Non-pigmented ciliary epithelial cell (primary cell): ENCODE measurements around the gene FTO.
A peak's percentile ranks its signal among the peaks of the same experiment; 100 is the strongest.
"Not testable (repeated sequence)": the region's sequence is repeated elsewhere in the genome, so short reads cannot be mapped to it uniquely, and the experiment has no call there.

Experiments used
- DNase-seq: peaks from one replicate; pipeline ENCODE4 v3.0.0-alpha.2; 2010; ENCODE audit warnings: low read depth

FTO gene

DNA sequence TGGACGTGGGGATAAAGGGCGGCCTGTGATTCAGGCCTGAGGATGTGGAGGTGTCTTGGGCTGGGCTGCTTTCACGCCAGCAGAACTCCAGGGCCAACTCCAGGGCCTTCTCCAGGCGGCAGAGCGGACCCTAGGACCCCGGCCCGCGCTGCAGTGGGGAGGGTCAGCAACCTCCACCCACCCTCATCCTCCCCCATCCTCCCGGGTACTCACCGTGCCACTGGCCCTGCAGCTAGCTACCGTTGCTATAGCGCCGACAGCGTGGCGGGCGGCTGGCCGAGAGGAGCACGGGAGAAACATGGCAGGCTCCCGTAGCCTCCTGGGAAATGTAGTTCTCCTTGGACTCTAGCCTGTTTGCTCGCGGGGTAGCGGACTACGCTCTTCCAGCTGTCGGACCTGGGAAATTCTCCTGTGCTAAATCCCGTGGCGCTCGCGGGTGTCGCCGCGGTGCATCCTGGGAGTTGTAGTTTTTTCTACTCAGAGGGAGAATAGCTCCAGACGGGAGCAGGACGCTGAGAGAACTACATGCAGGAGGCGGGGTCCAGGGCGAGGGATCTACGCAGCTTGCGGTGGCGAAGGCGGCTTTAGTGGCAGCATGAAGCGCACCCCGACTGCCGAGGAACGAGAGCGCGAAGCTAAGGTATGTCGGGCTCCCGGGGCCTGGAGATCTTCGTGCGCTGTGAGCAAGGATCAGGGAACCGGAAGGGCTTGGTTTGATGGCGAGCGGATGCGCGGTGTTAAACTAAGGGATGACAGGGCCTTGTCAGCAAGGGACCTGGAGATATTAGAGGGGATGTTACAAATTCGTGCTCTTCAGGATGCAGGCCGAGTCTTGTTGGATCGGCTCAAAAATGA lies at the start of gene FTO, which contains the start of gene RPGRIP1L:
Gene FTO (plus strand): TSS at position 567 of the 855 bp plus-strand sequence.
Gene RPGRIP1L (minus strand): TSS at position 270 of the 855 bp plus-strand sequence. CDS start 3,136 bp downstream, outside the sequence.
- DNase-seq = peak; percentile 98

DNA sequence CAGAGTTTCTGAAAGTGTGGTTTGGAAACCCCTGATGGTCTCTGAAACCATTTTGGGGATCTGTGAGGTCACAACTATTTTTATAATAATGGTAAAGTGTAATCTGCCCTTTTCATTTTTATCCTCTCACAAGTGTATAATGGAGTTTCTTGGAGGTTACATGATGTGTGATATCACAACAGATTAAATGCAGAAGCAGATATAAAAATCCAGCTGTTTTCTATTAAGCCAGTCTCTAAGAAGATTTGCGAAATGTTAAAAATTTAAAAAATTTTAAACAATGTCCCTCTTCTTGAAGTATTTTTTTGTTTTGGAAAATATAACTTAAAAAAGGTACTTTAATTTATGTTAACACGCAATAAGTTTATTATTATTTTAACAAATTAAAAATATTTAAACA lies 49.0 kb upstream of the FTO start:
- no peak for DNase-seq

DNA sequence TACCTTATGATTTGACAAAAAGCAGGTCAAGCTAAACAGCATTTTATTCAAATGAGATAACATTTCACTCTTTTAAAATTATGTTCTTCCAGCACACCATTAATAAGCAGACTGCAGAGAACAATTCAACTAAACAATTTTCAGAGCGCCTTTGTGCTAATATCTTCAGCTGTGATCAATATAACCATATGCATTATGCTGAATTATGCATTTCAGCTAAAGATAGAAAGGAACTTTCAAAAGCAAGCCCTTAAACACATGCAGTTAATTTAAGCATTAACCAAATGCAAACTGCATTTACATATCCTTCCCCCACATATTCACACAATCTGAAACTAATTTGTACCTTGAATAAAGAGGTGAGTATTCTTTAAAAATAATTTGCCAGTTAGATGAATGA lies 41.9 kb upstream of the FTO start:
- no peak for DNase-seq

DNA sequence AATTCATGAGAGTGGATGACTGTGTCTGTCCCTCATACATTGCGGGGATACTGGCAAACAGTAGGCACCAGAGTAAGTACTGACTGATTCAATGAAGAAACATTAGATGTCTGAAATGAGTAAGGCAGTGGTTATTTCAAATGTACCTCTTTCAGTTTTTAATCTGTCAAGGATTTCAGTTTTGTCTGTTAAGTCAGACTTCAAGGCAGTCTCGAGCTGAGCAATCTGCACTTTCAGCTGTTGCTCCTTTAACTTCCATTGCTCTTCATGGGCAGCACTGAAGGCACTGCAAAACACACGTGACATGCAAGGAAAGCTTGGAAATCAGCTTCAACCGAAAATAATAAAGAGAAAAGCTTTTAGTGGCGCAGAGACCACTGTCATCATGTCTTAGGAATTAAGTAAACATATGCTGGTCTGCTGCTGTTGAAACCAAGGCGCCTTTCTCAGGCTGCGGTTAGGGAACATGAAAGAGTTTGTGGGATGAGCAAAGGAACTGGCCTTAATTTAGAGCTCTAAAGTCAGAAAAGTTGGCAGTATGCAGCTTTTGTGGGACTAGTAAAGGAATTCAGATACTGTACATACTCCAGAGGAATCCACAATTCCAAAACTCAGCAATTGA lies 39.1 kb upstream of the FTO start:
- DNase-seq = peak; percentile 72

DNA sequence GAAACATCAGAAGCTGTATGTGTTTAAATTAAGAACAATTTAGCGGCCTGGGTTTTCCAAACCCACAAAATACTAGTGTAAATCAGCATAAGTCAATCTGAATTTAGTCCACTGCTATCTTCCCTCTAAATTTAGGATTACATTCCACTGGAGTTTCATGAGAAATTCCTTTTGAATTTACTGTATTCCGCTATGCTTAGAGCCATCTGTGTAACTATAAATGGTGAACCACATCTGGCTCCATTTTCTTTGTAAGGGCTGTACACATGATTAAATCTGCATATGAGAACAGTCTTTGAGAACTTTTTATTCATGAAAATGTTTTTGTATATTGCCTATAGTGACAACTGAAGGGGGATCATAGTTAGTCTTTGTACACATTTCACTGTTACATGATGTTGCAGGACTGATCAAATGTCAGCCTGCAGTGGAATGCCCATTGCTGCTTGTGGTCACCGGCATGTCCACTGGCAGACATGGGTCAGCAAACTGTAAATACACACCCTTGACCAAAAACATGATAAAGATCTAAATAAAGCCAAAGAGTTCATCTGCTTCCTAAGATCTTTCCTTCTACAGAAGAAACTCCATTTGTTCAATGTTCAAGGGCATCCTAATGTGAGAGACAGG lies 37.1 kb upstream of the FTO start:
- no peak for DNase-seq

DNA sequence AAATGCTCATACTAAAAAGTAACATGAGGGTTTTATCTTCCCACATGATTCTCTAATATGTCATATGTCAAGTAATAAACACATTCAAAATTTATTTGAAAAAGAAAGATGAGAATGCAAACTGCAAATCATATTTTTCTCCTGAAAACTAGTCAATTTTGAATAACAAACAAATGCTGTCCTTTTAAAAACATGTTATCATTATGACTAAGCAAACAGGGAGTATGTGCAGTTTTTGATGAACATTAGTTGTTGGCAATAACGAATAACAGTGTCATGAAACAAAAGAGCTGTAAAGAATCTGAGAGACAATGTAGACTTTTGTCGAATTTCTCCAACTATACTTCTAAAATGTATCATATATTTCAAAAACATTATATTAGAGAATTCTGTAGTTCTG lies 35.1 kb upstream of the FTO start:
- no peak for DNase-seq

DNA sequence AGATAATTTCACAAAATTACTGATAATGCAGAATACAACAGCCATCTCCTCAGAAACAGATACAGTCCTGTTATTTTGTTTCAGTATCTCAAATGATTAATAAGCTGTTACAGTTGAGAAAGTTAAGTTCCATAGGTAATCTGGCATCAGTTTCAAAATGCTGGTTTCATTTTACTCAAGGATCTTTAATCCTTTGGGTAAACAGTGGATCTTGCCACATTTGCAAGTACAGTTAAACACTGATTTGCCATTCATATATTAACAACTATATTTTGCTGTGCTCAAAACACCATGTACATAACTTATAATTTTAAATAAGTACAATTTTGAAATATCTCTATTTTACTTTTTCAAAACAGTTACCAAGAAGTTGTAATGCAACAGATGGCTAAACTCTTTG lies 31.5 kb upstream of the FTO start:
- no peak for DNase-seq

DNA sequence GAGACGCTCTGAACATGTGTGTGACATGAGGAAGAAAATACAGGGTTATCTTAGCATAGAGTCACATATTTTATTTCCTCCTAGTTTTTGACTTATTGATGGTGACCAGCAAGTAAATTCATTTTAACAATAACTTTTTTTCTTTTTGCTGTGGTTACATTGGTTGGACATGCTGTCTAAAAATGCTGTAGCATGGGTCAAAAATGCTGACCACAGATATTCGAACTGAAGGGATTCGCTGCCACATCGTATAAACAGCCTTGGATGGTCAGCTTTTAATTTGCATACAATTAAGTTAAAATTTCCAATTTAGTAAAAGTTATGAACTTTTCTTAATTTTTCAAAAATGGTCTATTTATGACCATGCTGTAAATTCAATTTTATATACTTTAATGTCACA lies 30.8 kb upstream of the FTO start:
- no peak for DNase-seq

DNA sequence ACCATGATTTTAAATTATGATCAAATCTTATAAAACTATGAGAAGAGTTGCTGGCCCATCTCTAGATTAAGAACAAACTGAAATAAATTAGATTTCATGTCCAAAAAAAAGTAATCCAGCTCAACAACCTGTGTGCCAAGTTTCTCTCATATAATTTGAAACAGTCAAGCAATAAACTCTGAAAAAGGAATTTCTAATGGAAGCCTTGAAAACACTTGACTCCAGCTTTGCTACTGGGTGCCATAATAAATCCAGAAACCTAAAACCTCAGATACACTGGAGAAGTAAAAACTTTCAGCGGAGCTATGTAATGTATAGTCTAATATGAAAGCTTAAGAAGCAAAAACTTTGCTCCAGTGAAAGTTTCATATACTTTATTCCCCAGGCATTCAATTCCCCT lies 25.8 kb upstream of the FTO start:
- DNase-seq = no peak

DNA sequence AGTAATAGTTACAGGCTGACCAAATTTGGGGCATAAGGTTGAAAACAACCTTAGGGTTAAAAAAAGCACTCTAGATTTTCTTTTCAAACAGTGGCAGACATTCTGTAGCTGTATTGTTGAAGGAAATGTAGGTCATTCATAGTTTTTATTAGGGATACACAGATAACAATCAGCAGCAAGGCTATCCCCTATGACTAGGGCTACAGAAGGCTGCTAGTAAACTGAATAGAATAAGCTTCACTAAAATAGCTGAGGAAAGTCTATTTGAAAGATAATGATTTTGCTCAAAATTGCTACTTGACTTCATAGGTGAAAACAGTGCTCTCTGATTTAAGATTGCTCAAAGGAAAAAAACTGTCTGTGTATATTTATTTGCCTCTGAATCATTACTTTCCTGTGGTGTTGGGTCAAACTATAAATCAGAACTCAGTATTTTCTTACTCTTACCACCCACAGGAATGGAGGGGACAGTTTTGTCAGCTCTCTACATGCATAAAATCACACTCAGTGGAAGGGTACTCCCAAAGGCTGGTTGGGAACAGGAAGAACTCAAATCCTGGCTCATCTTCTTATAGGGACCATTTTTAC lies 25.1 kb upstream of the FTO start:
- no peak for DNase-seq

DNA sequence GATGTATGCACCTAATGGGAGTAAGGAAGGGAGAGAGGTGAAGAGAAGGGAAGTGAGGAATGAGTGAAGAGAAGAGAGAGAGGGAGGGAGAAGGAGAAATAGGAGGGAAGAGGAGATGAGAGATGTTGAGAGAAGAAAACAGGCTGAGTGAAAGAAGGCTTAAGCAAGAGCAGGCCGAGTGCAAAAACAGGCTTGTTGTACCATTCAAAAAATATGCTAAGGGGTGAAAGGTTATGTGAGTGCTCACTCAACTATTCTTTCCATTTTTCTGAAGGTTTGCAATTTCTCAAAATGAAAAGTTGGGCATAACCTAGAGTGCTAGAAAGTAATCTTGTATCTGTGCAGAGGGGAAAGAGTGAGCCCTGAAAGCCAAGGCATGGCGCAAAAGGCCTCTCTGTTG lies 23.2 kb upstream of the FTO start:
- no peak for DNase-seq

DNA sequence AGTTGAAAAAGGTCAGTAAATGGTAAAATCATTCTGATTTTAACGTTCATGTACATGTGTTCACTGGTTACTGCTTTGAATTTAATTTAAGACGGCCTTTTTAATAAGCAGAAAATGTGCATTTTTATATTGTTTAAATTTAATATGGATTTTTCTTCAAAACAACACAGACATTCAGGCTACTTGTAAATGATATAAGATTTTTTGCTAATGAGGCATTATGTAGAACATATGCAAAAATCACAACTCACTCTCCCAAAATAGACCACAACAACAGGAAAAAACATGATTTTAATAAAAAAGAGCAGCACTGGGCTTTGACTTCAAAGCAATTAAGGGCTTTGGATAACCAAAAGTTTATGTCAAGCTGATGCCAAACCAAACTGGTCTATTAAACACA lies 22.6 kb upstream of the FTO start:
- no peak for DNase-seq

DNA sequence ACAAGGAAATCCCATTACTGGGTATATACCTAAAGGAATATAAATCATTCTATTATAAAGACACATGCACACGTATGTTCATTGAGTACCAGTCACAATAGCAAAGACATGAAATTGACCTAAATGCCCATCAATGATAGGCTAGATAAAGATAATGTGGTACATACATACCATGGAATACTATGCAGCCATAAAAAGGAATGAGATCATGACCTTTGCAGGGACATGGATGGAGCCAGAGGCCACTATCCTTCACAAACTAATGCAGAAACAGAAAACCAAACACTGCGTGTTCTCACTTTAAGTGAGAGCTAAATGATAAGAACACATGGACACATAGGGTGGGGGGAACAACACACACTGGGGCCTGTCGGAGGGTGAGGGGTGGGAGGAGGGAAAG lies 18.6 kb upstream of the FTO start:
- DNase-seq = not testable (repeated sequence)

DNA sequence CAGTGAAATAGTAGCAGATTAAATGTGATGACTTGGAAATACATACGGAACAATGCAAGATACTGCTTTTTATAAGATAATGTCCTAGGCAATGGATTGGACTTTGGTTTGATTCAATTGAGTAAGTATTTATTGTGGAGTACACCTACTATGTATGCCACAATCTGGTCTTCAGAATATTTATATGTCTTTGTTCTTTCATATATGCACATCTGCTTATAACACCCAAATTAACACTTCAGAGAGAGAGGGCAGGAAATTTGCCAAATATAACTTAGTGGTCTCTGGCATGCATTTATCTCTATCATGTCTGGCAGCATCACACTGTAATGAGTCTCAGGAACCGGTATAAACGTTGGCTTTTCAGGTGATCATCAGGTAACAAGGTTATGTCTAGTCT lies 17.2 kb upstream of the FTO start:
- no peak for DNase-seq

DNA sequence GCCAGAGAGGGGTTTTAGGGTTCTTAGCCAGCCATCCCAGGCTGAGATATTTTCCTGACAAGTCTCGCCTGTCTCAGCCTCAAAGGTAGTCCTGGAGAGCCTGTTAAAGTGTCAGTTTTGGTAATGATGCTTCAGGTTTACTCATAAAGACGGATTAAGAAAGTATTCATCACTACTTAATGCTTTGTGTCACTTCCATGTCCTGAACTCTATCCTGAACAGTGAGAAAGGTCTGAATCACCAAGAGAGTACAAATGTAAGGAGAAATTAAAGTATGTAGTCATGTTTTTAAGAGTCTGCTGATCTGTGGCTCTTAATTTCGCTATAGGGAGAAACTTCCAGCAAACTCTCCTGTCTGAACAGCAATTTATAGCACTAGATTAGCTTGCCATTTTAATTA lies 14.3 kb upstream of the FTO start:
- no peak for DNase-seq

DNA sequence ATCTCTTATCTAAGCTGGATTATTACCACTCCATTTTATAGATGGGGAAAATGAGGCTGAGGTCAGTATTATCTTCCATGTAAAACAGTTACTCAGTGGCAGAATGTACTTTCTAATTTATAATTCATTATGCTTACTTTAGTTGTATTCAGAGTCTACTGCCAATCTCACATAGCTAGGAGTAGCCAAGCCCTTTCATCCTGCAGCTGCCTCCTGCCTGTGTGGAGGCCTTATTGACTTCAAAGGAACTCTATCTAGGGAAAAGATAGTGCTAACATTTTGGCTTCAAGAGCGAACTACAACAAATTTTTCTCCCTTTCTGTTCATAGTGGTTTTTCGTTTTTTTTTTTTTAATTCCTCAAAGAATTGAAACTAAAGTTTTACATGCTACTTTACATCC lies 13.2 kb upstream of the FTO start:
- DNase-seq = no peak

DNA sequence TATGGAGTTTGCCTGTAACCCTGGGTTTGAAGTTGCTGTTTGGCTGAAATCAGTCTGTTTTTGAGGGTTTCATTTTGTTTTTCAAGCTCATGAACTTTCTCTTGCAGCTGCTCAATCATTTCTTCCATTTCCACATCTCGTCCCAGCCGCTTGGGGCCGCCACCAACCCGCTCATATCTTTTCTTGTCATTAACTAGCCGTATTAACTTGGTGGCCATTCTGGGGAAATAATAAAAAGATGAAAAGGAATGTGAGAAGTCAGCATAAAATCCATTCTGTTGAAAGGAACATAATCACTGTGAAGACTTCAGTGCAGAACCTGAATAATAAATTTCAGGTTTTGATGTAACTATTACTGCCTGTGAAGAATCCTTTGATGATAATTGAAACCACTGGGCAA lies 11.8 kb upstream of the FTO start:
- no peak for DNase-seq

DNA sequence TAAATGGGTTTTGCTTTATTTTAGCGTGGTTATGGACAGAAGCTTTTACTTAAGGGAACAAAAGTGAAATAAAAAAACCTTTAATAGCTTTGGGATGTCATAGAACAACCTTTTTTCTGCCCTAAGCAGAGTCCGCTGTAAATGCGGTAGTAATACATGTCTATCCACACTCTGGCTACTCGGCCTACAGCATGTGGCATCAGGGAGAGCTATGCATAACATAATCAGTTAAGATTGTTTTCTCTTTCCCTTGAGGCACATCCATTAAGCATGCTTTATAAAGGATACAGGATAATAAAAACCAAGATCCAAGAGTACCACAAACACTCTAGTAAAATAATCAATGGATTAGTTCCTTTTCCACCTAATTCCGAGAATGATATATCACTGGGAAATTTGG lies 10.6 kb upstream of the FTO start:
- no peak for DNase-seq

DNA sequence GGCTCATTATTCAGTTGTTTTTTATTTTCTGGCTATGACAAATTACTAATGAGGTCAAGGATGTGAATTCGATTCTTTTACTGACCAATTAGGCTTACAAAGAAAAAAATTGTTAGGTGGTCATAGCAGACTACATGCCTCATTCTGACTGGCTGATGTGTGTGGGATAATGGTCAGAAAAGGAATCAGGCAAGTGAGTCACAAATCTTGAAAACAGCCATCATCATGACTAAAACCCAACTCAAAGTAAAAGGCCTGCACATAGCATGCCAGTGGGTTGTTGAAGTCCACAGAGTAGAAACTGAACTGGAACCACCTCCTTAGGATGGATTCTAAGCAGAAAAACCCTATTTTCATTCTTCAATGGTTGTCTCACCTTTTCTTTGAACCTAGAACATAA lies 8.9 kb upstream of the FTO start:
- peak; percentile 65 for DNase-seq

DNA sequence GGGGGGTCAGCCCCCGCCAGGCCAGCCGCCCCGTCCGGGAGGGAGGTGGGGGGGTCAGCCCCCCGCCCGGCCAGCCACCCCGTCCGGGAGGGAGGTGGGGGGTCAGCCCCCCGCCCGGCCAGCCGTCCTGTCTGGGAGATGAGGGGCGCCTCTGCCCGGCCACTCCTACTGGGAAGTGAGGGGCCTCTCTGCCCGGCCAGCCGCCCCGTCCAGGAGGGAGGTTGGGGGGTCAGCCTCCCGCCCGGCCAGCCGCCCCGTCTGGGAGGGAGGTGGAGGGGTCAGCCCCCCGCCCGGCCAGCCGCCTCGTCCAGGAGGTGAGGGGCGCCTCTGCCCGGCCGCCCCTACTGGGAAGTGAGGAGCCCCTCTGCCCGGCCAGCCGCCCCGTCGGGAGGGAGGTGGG lies 5.7 kb upstream of the FTO start:
- DNase-seq = not testable (repeated sequence)

DNA sequence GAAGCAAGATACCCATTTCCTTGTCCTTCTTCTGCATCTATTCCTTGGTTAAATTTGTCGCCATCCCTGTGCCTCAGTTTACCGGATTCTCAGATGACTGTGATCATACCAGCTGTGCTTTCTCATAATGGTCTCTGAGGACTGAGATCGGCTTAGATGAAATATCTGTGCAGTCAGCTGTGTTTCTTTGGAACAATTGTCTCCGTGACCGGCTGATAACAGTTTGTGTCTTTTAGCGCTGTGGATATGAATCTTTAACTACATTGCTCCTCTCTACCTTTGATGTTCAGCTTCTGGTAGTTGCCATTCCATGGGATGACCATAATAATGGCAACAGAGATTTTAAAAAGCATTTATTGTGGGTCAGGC lies 473 bp downstream of the FTO start:
- DNase-seq = no peak

DNA sequence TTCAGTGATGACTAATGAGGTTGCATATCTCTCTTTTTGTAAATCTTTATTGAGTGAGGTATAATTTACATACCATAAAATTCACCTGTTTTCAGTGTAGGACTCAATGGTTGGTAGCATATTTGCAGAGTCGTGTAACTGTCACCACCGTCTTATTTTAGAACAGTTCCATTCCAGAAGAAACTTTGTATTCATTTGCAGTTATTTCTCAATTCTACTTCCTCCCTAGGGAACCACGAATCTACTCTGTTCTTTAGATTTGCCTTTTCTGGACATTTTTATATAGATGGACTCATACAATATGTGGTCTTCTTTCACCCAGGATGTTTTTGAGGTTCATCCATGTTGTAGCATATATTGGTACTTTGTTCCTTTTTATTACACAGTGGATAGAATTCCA lies 3.7 kb downstream of the FTO start:
- no peak for DNase-seq

DNA sequence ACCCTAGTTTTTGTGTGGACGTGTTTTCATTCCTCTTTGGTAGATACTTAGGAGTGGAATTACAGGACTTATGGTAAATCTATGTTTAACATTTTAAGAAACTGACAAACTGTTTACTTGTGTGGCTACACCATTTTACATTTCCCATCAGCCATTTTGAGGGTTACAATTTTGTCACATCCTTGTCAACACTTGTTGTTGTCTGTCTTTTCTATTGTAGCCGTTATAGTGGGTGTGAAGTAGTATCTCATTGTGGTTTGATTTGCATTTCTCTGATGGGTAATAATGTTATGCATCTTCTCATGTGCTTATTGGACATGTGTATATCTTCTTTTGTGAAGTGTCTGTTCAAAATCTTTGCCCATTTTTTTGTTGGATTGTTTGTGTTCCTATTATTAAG lies 4.5 kb downstream of the FTO start:
- no peak for DNase-seq
